HG03103 (cell line): ENCODE measurements around the gene CSNK1A1.
"Not testable (repeated sequence)": the region's sequence is repeated elsewhere in the genome, so short reads cannot be mapped to it uniquely, and the experiment has no call there.

ENCODE experiments used
- ATAC-seq: cut with Tn5 transposase; IDR thresholded peaks from one replicate; pipeline ENCODE4 v1.9.1; 2021; ENCODE audit warnings: low read depth; ENCODE audit not compliant: unreplicated experiment

The CSNK1A1 gene

GRCh38 chr5:149464796-149465489 is 86.3 kb downstream of the CSNK1A1 start:
- ATAC-seq: no peak

GRCh38 chr5:149461907-149462306 is 89.3 kb downstream of the CSNK1A1 start:
- ATAC-seq: not testable (repeated sequence)

GRCh38 chr5:149459891-149460290 is 91.3 kb downstream of the CSNK1A1 start:
- ATAC-seq: no peak

DNA sequence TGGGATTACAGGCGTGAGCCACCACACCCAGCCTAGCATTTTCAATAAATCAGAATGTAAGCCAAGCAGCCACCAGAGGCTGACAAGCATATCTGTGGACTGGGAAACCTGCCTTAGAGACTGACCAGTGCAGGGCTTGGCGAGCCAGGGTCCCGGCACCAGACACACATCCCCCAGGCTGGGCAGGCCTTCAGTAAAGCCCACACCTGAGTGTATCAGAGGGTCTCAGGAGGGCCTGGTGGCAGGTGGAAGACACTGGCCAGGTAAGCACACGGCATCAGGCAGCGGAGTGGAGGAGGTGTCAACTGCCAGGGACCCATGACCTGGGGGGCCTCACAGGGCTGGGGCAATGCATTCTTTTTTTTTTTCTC is 93.9 kb downstream of the CSNK1A1 start:
- no peak for ATAC-seq

GRCh38 chr5:149456597-149457392 is 94.4 kb downstream of the CSNK1A1 start:
- ATAC-seq: no peak

DNA sequence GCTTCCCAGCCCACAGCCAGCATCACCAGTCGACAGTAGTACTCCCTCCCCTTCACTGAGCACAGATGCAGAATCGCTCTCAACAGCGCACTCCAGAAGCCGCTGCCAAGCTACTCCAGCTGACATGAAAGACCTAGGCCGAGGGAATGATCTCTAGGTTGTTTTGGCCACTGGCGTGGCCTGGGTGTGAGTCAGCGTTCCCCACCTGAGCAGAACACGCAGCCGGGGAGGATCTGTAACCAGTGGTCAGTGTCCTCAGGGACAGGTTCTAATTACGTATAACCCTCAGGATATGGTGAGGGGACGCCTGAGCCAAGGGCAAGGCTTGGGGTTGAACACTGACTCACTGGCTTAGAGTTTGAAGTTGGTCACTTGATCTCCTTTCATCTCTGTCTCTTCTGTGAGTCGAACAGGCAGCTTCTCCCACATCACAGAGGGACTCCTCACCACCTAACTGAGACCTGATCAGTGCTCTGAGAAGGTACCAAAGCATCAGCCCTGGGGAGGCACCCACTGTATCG is 95.3 kb downstream of the CSNK1A1 start:
- ATAC-seq: no peak

DNA sequence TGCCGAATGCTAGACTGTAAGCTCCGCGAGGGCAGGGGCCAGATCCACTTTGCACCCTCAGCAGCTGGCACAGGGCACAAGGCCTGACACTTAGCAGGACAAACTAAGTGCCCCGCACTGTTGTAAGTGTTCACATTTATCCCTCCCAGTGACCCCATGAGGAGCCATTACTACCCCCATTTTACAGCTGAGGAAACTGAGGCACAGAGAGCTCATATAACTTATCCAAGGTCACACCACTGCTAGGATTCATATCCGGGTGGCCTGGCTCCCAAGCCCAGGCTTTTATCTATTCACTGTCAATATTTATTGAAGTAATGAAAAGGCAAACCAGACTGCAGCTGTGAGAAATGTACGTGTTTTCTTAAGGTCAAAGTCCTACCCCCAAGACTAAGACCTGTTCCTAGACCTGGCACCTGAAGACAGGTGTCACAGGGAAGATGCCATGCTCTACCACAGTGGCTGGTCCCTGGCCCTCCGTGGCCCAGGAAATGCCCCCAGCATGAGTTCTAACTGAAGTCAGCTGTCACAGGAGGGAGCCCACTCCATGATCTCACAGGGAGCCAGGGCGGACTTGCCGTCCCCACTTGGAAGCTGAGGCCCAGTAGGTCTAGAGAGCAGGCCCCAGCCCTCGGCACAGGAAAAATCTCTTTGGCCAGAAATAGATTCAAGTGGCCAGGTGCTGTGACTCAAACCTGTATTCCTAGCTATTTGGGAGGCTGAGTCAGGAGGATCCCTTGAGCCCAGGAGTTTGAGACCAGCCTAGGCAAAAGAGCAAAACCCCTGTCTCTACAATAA is 97.4 kb downstream of the CSNK1A1 start:
- no peak for ATAC-seq

DNA sequence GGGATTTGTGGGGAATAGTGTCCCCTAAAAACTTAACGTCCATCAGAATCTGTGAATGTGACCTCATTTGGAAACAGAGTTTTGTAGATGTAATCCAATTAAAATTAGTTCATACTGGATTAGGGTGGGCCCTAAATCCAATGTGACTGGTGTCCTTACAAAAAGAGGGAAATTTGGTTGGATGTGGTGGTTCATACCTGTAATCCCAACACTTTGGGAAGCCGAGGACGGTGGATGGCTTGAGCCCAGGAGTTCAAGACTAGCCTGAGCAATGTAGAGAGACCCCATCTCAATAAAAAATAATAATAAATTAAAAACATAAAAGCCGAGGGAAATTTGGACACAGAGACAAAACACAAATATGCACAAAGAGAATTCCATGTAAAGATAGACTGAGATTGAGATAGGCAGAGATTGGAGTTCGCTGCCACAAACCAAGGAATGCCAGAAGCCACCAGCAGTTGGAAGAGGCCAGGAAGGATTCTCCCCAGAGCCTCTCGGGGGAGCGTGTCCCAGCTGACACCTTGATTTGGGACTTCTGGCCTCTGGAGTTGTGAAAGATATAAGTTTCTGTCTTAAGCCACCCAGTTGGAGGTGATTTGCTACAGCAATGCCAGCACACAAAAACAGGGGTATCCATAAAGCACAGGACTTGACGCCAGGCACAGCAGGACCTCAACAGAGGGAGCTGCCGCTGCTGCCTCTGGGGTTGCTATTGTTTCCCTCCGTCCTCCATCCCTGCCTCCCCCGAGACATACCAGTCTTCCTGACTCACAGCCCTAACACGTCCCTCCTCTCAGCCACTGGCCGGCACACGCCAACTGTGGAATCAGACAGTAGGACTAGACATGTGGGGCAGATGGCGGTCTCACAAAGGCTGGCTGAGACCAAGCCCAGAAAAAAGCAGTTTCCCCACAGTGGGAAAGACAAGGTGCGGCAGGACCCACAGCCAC is 98.3 kb downstream of the CSNK1A1 start:
- no peak for ATAC-seq

- ATAC-seq: no peak
Measured at GRCh38 chr5:149452007-149452664, 99.1 kb downstream of the CSNK1A1 start.

GRCh38 chr5:149450199-149450598 is 101.0 kb downstream of the CSNK1A1 start:
- ATAC-seq: no peak

- ATAC-seq: no peak
Measured at GRCh38 chr5:149448831-149449714, 102.2 kb downstream of the CSNK1A1 start.

DNA sequence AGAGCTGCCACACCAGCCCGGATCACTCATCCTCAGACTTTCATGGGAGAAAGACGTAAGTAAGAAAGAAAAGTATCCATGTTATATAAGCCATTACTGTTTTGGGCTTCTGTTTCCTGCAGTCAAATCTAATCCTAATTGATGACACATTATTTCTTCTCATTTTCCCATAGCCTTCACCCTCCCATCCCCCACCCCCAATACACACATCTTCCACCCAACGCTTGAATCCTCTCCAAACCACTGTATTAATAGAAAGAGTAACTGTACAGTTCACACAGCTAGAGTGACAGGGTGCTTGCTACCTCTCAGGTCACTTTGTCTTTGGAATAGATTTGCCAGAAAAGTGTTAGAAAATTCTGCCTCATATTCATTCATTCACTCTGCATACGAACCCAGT is 102.8 kb downstream of the CSNK1A1 start:
- no peak for ATAC-seq

- ATAC-seq: no peak
Measured at GRCh38 chr5:149447373-149448367, 103.6 kb downstream of the CSNK1A1 start.

- not testable (repeated sequence) for ATAC-seq
Measured at GRCh38 chr5:149446794-149447193, 104.4 kb downstream of the CSNK1A1 start.

DNA sequence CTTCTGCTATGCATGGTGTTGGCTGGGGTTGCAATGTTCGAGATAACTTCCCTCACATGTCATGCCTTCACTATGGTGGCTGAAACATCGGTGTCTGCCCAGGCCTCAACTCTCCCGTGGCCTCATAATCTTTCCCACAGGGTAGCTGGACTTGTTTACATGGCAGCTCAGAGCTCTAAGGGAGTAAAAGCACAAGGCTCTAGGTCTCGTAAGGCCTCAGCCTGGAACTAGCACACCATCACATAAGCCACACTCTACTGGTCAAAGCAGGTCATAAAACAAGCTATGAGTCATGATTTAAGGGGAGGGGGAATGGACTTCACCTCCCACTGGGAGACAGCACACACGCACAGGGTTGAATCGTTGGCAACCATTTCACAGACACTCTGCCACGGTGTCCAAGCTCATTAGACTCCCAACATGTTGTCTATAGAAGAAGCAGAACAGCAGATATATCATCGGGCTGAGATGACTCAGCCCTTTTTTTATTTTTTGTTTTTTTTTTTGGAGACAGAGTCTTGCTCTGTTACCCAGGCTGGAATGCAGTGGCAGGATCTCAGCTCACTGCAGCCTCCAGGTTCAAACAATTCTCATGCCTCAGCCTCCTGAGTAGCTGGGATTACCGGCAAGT is 105.4 kb downstream of the CSNK1A1 start:
- no peak for ATAC-seq

- ATAC-seq: no peak
Measured at GRCh38 chr5:149445343-149445738, 105.9 kb downstream of the CSNK1A1 start.

GRCh38 chr5:149444430-149444829 is 106.8 kb downstream of the CSNK1A1 start:
- not testable (repeated sequence) for ATAC-seq
